Hepatocyte (in vitro differentiated cells): Measurements from ENCODE around the gene LBX2. TPM values are rescaled to one million over a fixed set of nuclear protein-coding genes. Genes with fewer than 3 reads are reported as not detected.
A peak's percentile ranks its signal among the peaks of the same experiment; 100 is the strongest.

Experiments used
- DNase-seq: peaks from one replicate; pipeline ENCODE4 v3.0.0-alpha.2; 2016; ENCODE audit warnings: low spot score
- H2AFZ ChIP-seq: fragments of 200-600 bp; sonication (generic); 2 replicates; pipeline ENCODE4 v1.6.0; 2016; ENCODE audit warnings: antibody characterized with exemption, mild to moderate bottlenecking
- H3K27ac ChIP-seq: fragments of 200-600 bp; sonication (generic); 2 replicates; pipeline ENCODE4 v1.5.1; 2016; ENCODE audit warnings: mild to moderate bottlenecking
- H3K27me3 ChIP-seq: fragments of 200-600 bp; sonication (generic); 2 replicates; pipeline ENCODE4 v1.6.1; 2016
- H3K36me3 ChIP-seq: fragments of 200-600 bp; sonication (generic); replicated peaks from 2 replicates; pipeline ENCODE4 v1.5.1; 2016; ENCODE audit warnings: low read depth; ENCODE audit not compliant: insufficient read depth
- H3K4me1 ChIP-seq: fragments of 200-600 bp; sonication (generic); 2 replicates; pipeline ENCODE4 v1.5.1; 2016; ENCODE audit warnings: mild to moderate bottlenecking, moderate library complexity; ENCODE audit not compliant: insufficient read depth
- H3K4me2 ChIP-seq: fragments of 200-600 bp; sonication (generic); 2 replicates; pipeline ENCODE4 v1.6.0; 2016
- H3K4me3 ChIP-seq: fragments of 200-600 bp; sonication (generic); 2 replicates; pipeline ENCODE4 v1.5.1; 2016; ENCODE audit warnings: mild to moderate bottlenecking
- H3K79me2 ChIP-seq: fragments of 200-600 bp; sonication (generic); 2 replicates; pipeline ENCODE4 v1.6.0; 2017; ENCODE audit warnings: mild to moderate bottlenecking
- H3K9me2 ChIP-seq: fragments of 200-600 bp; sonication (generic); replicated peaks from 2 replicates; pipeline ENCODE4 v1.6.0; 2017; ENCODE audit warnings: mild to moderate bottlenecking; ENCODE audit not compliant: insufficient read depth
- H3K9me3 ChIP-seq: fragments of 200-600 bp; sonication (generic); 2 replicates; pipeline ENCODE4 v1.5.1; 2016; ENCODE audit warnings: low read depth, mild to moderate bottlenecking
- H4K20me1 ChIP-seq: fragments of 200-600 bp; sonication (generic); 2 replicates; pipeline ENCODE4 v1.6.0; 2016; ENCODE audit warnings: mild to moderate bottlenecking; ENCODE audit not compliant: insufficient read depth, poor library complexity, severe bottlenecking
- EZH2 ChIP-seq: fragments of 200-600 bp; sonication (generic); IDR thresholded peaks from 2 replicates; pipeline ENCODE4 v1.6.1; 2016; ENCODE audit warnings: antibody characterized with exemption, mild to moderate bottlenecking, borderline replicate concordance
- EZH2phosphoT487 ChIP-seq: fragments of 200-600 bp; sonication (generic); IDR thresholded peaks from one replicate; pipeline ENCODE4 v1.6.1; 2018; ENCODE audit warnings: antibody characterized with exemption, mild to moderate bottlenecking, low read depth, moderate library complexity; ENCODE audit not compliant: unreplicated experiment, severe bottlenecking
- WGBS: methylation state at CpG from one replicate; pipeline ENCODE4 v1.1.6; 2016; ENCODE audit warnings: low lambda C conversion rate; ENCODE audit errors: missing lambda C conversion rate; 5-methylcytosine and 5-hydroxymethylcytosine counted together
- polyA plus RNA-seq: library from polyadenylated mRNA; unstranded; fragments of >200 nt; fragmentation: Nextera tagmentation; extraction: Ambion mirVana; gene quantifications from 2 replicates; pipeline ENCODE4 v1.2.1, GENCODE V29; 2016
- total RNA-seq: library from RNA; depleted of rRNA; stranded (reverse); fragments of >200 nt; gene quantifications from 2 replicates; pipeline ENCODE4 v1.2.3, GENCODE V29; 2014
- TF ChIP-seq, protein P1 (sequence below): fragments of 200-600 bp; sonication (generic); IDR thresholded peaks from 2 replicates; pipeline ENCODE4 v1.5.1; 2016; ENCODE audit warnings: antibody characterized with exemption, mild to moderate bottlenecking; ENCODE audit not compliant: poor library complexity

Gene LBX2
- total and polyA plus RNA-seq, 2 experiments from 2014 or later, result 2.5 to 5.2 TPM

DNA sequence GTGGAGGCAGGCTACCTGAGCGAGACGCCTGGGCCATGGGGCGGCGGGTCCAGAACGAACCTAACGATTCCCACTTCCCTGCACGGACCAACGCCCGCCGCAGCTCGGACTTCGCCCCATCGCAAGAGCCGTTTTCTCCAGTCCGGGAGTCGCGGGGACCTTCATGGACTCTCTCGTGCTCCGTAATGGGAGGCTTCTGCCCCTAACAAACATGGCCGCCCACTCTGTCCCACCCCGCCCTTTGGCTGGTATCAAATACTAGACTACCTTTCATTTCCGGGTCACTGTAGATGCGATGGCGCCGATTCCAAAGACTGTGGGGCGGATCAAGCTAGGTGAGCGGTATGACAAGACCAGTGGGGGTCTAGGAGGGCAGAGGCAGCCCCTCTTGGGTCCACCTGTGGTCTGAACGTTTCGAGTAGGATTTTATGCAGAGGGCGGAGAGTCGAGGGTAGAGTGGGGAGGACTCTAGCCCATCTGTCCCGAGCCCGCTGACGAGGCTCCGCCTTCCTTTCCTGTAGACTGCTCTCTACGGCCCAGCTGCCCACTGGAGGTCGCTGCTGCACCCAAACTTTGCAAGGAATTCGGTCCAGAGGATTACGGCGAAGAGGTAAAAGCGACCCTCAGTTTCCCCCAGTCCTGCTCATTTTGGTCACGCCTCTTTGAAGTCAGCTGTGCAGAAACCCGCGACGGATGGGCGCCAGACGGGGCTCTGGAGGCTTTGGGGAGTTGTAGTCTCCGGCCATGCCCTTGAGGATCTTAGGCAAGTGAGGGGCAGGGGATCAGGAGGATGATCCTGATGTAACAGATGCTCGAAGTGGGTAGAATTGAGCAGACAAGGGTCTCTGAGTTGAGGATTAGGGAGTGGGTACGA, 16.4 kb downstream of the LBX2 start, which contains the start of the genes CCDC142 and TTC31:
TSS of gene CCDC142 (minus strand) at position 198 of the 874 bp plus-strand sequence. CDS start at position 37, 161 bp downstream.
TSS of gene TTC31 (plus strand) at position 281 of the 874 bp plus-strand sequence. CDS start at position 296, 15 bp downstream.
- TF ChIP-seq, protein P1, sequence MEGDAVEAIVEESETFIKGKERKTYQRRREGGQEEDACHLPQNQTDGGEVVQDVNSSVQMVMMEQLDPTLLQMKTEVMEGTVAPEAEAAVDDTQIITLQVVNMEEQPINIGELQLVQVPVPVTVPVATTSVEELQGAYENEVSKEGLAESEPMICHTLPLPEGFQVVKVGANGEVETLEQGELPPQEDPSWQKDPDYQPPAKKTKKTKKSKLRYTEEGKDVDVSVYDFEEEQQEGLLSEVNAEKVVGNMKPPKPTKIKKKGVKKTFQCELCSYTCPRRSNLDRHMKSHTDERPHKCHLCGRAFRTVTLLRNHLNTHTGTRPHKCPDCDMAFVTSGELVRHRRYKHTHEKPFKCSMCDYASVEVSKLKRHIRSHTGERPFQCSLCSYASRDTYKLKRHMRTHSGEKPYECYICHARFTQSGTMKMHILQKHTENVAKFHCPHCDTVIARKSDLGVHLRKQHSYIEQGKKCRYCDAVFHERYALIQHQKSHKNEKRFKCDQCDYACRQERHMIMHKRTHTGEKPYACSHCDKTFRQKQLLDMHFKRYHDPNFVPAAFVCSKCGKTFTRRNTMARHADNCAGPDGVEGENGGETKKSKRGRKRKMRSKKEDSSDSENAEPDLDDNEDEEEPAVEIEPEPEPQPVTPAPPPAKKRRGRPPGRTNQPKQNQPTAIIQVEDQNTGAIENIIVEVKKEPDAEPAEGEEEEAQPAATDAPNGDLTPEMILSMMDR, result peak; percentile 96
- TF ChIP-seq EZH2phosphoT487, result no peak
- Histone ChIP-seq H3K27me3 (no peaks in the 10 kb centered on the region), H3K79me2 (peaks cover 55% of the 10 kb centered on the region), H3K4me3 (peak within 1 kb of the TSS; percentile 85), H3K36me3 (no peaks in the 10 kb centered on the region), H3K27ac (peak within 1 kb of the TSS; percentile 86), H3K4me1 (peaks cover 18% of the 10 kb centered on the region), H3K4me2 (peak within 1 kb of the TSS; percentile 100), H4K20me1 (no peaks in the 10 kb centered on the region), H3K9me2 (no peaks in the 10 kb centered on the region), H2AFZ (peak within 1 kb of the TSS; percentile 75), H3K9me3 (no peaks in the 10 kb centered on the region)
- 3% methylated on average over 50 of the region's 50 CpGs for WGBS
- peak; percentile 97 for DNase-seq

DNA sequence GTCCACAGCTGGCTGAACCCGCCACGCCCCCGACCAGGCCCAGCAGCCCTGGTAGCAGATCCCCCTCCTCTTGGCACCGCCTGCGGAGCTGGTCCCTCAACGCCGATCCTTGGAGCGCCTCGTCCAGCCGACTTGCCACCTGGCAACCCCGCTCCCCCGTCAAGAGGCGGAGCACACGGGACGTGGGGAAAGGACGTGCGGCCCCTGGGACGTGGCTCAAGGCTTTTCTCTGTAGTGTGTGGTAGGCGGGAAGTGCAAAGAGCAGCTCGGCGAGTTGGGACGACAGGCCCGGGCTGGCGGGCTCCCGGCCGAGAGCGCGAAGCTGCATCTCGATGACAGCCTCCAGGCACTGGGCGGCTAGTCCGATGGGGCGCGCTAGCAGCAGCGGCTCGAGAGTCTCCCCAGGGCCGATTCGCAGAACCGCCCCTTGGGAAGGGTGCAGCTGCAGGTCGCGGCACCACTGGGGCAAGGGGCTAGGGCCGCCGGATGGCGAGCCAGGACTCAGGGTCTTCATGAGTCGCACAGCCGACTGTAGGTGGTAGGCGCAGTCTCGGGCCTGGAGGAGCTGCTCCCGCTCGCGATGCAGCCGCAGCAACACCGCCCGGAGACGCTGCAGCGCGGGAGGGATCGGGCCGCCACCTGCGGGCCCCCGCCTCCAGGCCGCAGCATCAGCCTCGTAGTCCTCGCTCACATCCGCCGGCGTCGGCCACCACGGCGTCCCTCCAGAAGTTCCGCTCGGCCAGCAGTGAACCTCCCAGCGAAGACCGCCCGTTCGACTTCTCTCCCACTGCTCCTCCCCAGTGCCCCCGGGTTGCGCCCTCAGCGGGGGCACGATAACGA, 17.2 kb downstream of the LBX2 start:
- peaks cover 56% of the 10 kb centered on the region for H3K79me2 ChIP-seq
- H3K4me1 ChIP-seq, result peaks cover 18% of the 10 kb centered on the region
- peak overlapping the region; percentile 75 for H2AFZ ChIP-seq
- TF ChIP-seq EZH2, result no peak
- TF ChIP-seq EZH2phosphoT487, result no peak
- TF ChIP-seq, protein P1, result no peak
- peak overlapping the region; percentile 100 for H3K4me2 ChIP-seq
- no peaks in the 10 kb centered on the region for H3K9me3 ChIP-seq
- no peaks in the 10 kb centered on the region for H3K9me2 ChIP-seq
- no peaks in the 10 kb centered on the region for H3K36me3 ChIP-seq
- peak overlapping the region; percentile 85 for H3K4me3 ChIP-seq
- H3K27ac ChIP-seq, result peak overlapping the region; percentile 86
- DNase-seq, result peak; percentile 54
- no peaks in the 10 kb centered on the region for H4K20me1 ChIP-seq
- no peaks in the 10 kb centered on the region for H3K27me3 ChIP-seq
- 3% methylated on average over 70 of the region's 80 CpGs for WGBS

DNA sequence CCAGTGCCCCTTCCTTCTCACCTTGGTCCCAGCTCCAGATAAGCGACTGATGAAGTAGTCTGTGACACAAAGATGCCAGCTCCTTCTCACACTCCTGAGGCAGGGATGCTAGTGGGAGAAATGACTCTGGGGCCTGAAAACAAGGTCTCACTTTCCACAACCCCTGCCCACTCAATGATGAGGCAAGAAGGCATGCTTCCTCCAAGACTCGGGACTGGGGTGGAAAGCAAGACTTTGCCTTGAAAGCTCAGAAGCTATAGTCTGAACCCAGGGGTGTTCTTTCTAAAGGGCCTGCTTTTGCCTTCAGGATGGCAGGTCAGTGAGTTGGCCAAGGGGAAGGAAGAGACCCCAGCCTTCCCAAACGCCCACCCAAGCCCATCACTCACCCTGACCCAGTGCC, 18.0 kb downstream of the LBX2 start:
- no peak overlapping the region for H2AFZ ChIP-seq
- TF ChIP-seq, protein P1, result no peak
- no peak for TF ChIP-seq EZH2phosphoT487
- TF ChIP-seq EZH2, result no peak
- H3K4me1 ChIP-seq, result peaks cover 18% of the 10 kb centered on the region
- no peaks in the 10 kb centered on the region for H3K36me3 ChIP-seq
- H3K79me2 ChIP-seq, result peaks cover 56% of the 10 kb centered on the region
- no peak overlapping the region for H3K27ac ChIP-seq
- H3K4me2 ChIP-seq, result peak overlapping the region; percentile 100
- no peaks in the 10 kb centered on the region for H3K27me3 ChIP-seq
- WGBS, result 67% methylated on average over 3 of the region's 3 CpGs
- H4K20me1 ChIP-seq, result no peaks in the 10 kb centered on the region
- H3K9me3 ChIP-seq, result no peaks in the 10 kb centered on the region
- H3K4me3 ChIP-seq, result peak overlapping the region; percentile 85
- no peak for DNase-seq
- no peaks in the 10 kb centered on the region for H3K9me2 ChIP-seq
